HepG2 (cell line): ENCODE results near the gene C1orf159. TPM values are rescaled to one million over a fixed set of nuclear protein-coding genes. Genes with fewer than 3 reads are reported as not detected.

Source experiments
- AKNA ChIP-seq: sonication (generic); formaldehyde crosslinking; IDR thresholded peaks from 2 replicates; pipeline ENCODE4 v1.4.0; 2020; ENCODE audit warnings: missing genetic modification reagents, borderline replicate concordance
- DR1 ChIP-seq: sonication (generic); formaldehyde crosslinking; IDR thresholded peaks from 2 replicates; pipeline ENCODE4 v1.8.0; 2021; ENCODE audit warnings: mild to moderate bottlenecking, missing genetic modification reagents, inconsistent platforms
- HIVEP1 ChIP-seq: sonication (generic); formaldehyde crosslinking; IDR thresholded peaks from 2 replicates; pipeline ENCODE4 v1.4.0; 2020; ENCODE audit warnings: mild to moderate bottlenecking, missing genetic modification reagents
- IRF2 ChIP-seq: IDR thresholded peaks from 2 replicates; pipeline ENCODE4 v1.6.1; 2018; ENCODE audit warnings: missing genetic modification reagents, missing compliant biosample characterization
- MXD4 ChIP-seq: IDR thresholded peaks from 2 replicates; pipeline ENCODE4 v1.6.1; 2016; ENCODE audit warnings: mild to moderate bottlenecking, missing biosample characterization, missing genetic modification reagents
- REL ChIP-seq: sonication (generic); formaldehyde crosslinking; conservative IDR thresholded peaks from 2 replicates; pipeline ENCODE4 v1.8.0; 2022; ENCODE audit warnings: mild to moderate bottlenecking, missing genetic modification reagents, moderate library complexity
- SOX13 ChIP-seq, 3 experiments: fragments of 450-650 bp in 1 of 3; sonication (generic) in 1 of 3; formaldehyde crosslinking in 1 of 3; IDR thresholded peaks in 2 of 3; conservative IDR thresholded peaks in 1 of 3; 2 replicates each; pipeline versions ENCODE4 v1.5.0 to v1.6.1; 2016 to 2020; ENCODE audit warnings: antibody characterized with exemption in 1 of 3, mild to moderate bottlenecking in 1 of 3, missing compliant biosample characterization in 1 of 3, missing genetic modification reagents in 1 of 3, moderate library complexity in 1 of 3
- SOX6 ChIP-seq, 2 experiments: fragments of 450-650 bp in 1 of 2; sonication (generic) in 1 of 2; formaldehyde crosslinking in 1 of 2; IDR thresholded peaks; 2 replicates each; pipeline versions ENCODE4 v1.4.0 to v1.6.1; 2017 to 2020; ENCODE audit warnings: antibody characterized with exemption in 1 of 2, mild to moderate bottlenecking in 1 of 2, missing genetic modification reagents in 1 of 2
- TOE1 ChIP-seq: sonication (generic); formaldehyde crosslinking; IDR thresholded peaks from 2 replicates; pipeline ENCODE4 v1.4.0; 2020; ENCODE audit warnings: mild to moderate bottlenecking, missing genetic modification reagents
- ZBED4 ChIP-seq: sonication (generic); formaldehyde crosslinking; IDR thresholded peaks from 2 replicates; pipeline ENCODE4 v1.4.0; 2020; ENCODE audit warnings: missing genetic modification reagents, borderline replicate concordance
- ZBTB1 ChIP-seq: sonication (generic); formaldehyde crosslinking; IDR thresholded peaks from 2 replicates; pipeline ENCODE4 v1.4.0; 2020; ENCODE audit warnings: missing genetic modification reagents, borderline replicate concordance
- ZC3H4 ChIP-seq: sonication (generic); formaldehyde crosslinking; IDR thresholded peaks from 2 replicates; pipeline ENCODE4 v1.4.0; 2020; ENCODE audit warnings: missing genetic modification reagents, borderline replicate concordance
- polyA plus RNA-seq, 8 experiments: library from polyadenylated mRNA; depleted of rRNA in 3 of 8; stranded (reverse) in 7 of 8; unstranded in 1 of 8; fragments of >200 nt; fragmentation: Illumina TruSeq in 4 of 8; extraction: Trizol in 4 of 8; gene quantifications; 2 replicates each; pipeline versions ENCODE4 v1.2.1 to v1.2.3, GENCODE V29; 2011 to 2016; ENCODE audit warnings: low read depth in 4 of 8, missing spikeins in 1 of 8, mixed read lengths in 1 of 8; ENCODE audit not compliant: insufficient read depth in 1 of 8
- total RNA-seq, 5 experiments: library from RNA; depleted of rRNA; stranded (reverse); fragments of >200 nt; fragmentation: Illumina TruSeq; extraction: Trizol; gene quantifications; 2 replicates each; pipeline ENCODE4 v1.2.3, GENCODE V29; 2016; ENCODE audit warnings: low read depth in 1 of 5
- TF ChIP-seq, protein P1 (sequence below): sonication (generic); formaldehyde crosslinking; IDR thresholded peaks from 2 replicates; pipeline ENCODE4 v1.4.0; 2020; ENCODE audit warnings: mild to moderate bottlenecking, missing genetic modification reagents, borderline replicate concordance

The C1orf159 gene
- total and polyA plus RNA-seq, 2 of the 13 experiments (the other 11 are each of a cell fraction or from before 2014, with no cell fraction given): 3.8 to 6.7 TPM

GRCh38 chr1:1063945-1064831 is 51.7 kb downstream of the C1orf159 start (continued):
- TF ChIP-seq AKNA (CRISPR knock-in tag) (no peak), DR1 (CRISPR knock-in tag) (no peak), IRF2 (no peak), HIVEP1 (CRISPR knock-in tag) (peak; percentile 99), TOE1 (no peak), REL (CRISPR knock-in tag) (peak; percentile 83; the same call in 1 of the 2 replicates), ZC3H4 (no peak), ZBED4 (CRISPR knock-in tag) (no peak), ZBTB1 (CRISPR knock-in tag) (no peak), SOX6 (IDR thresholded peaks at IDR 0.05) (no peak), SOX6 (CRISPR knock-in tag; IDR thresholded peaks at IDR 0.05) (peak; percentile 60), MXD4 (CRISPR knock-in tag) (peak; percentile 20; the same call in 1 of the 2 replicates), SOX13 (IDR thresholded peaks at IDR 0.05) (no peak), SOX13 (CRISPR knock-in tag; conservative IDR thresholded peaks at IDR 0.05 in 1 of 2, IDR thresholded peaks at IDR 0.05 in 1 of 2) (no peak)
- TF ChIP-seq, protein P1, sequence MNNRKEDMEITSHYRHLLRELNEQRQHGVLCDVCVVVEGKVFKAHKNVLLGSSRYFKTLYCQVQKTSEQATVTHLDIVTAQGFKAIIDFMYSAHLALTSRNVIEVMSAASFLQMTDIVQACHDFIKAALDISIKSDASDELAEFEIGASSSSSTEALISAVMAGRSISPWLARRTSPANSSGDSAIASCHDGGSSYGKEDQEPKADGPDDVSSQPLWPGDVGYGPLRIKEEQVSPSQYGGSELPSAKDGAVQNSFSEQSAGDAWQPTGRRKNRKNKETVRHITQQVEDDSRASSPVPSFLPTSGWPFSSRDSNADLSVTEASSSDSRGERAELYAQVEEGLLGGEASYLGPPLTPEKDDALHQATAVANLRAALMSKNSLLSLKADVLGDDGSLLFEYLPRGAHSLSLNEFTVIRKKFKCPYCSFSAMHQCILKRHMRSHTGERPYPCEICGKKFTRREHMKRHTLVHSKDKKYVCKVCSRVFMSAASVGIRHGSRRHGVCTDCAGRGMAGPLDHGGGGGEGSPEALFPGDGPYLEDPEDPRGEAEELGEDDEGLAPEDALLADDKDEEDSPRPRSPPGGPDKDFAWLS (CRISPR knock-in tag): 0 out of 2 replicates have a peak, but pooled peaks have one; percentile 62
